PC-3 (cell line): ENCODE data around the gene CDH4. TPM values are rescaled to one million over a fixed set of nuclear protein-coding genes. Genes with fewer than 3 reads are reported as not detected.

Experiments
- ATAC-seq: fragments of 200-7000 bp; cut with Tn5 transposase; 2 replicates; pipeline ENCODE4 v1.9.1; 2020; ENCODE audit warnings: mild to moderate bottlenecking, moderate library complexity
- BruUV-seq: library from RNA; stranded (reverse); fragments of 400-500 nt; replicated peaks from 2 replicates; lab custom pipeline; 2021; lab: Mats Ljungman, UMichigan
- CTCF ChIA-PET: fragments of 300-600 bp; sonication (Branson Sonifier 250); formaldehyde crosslinking; loops from one replicate; lab custom pipeline; 2022; ENCODE audit warnings: antibody characterized with exemption; lab: Charles Lee
- POLR2A ChIA-PET: fragments of 300-600 bp; sonication (Branson Sonifier 250); formaldehyde crosslinking; loops from one replicate; lab custom pipeline; 2022; ENCODE audit warnings: antibody characterized with exemption; ENCODE audit not compliant: unreplicated experiment; lab: Charles Lee
- DNase-seq: peaks from one replicate; pipeline ENCODE4 v3.0.0-alpha.2; 2015
- H2AFZ ChIP-seq: fragments of 300-600 bp; sonication (generic); 2 replicates; pipeline ENCODE4 v1.6.0; 2016; ENCODE audit warnings: antibody characterized with exemption, low read length
- H3F3A ChIP-seq: fragments of 300-600 bp; sonication (generic); one replicate; pipeline ENCODE4 v1.6.0; 2017; ENCODE audit warnings: antibody characterized with exemption, low read length, control low read depth, mild to moderate bottlenecking; ENCODE audit not compliant: unreplicated experiment
- H3K27ac ChIP-seq: fragments of 300-600 bp; sonication (generic); 2 replicates; pipeline ENCODE4 v1.5.1; 2016; ENCODE audit warnings: mild to moderate bottlenecking, low read length
- H3K27me3 ChIP-seq: fragments of 300-600 bp; sonication (generic); 2 replicates; pipeline ENCODE4 v1.6.1; 2016; ENCODE audit warnings: low read length, mixed read lengths
- H3K36me3 ChIP-seq: fragments of 300-600 bp; sonication (generic); 2 replicates; pipeline ENCODE4 v1.6.1; 2016; ENCODE audit warnings: low read depth, mixed run types, low read length, mixed read lengths
- H3K4me1 ChIP-seq: fragments of 300-600 bp; sonication (generic); 2 replicates; pipeline ENCODE4 v1.5.1; 2016; ENCODE audit warnings: low read length; ENCODE audit not compliant: insufficient read depth
- H3K4me2 ChIP-seq: fragments of 300-600 bp; sonication (generic); 2 replicates; pipeline ENCODE4 v1.6.0; 2016; ENCODE audit warnings: low read length
- H3K4me3 ChIP-seq: fragments of 300-600 bp; sonication (generic); 2 replicates; pipeline ENCODE4 v1.5.1; 2016; ENCODE audit warnings: mild to moderate bottlenecking, low read length, mixed read lengths
- H3K79me2 ChIP-seq: fragments of 300-600 bp; sonication (generic); 2 replicates; pipeline ENCODE4 v1.6.1; 2017; ENCODE audit warnings: low read length, mixed read lengths
- H3K9ac ChIP-seq: fragments of 300-600 bp; sonication (generic); 2 replicates; pipeline ENCODE4 v1.6.0; 2016; ENCODE audit warnings: mild to moderate bottlenecking, low read length
- H3K9me2 ChIP-seq: fragments of 300-600 bp; sonication (generic); replicated peaks from 2 replicates; pipeline ENCODE4 v1.6.1; 2016; ENCODE audit warnings: mixed run types, low read length, mixed read lengths
- H3K9me3 ChIP-seq: fragments of 300-600 bp; sonication (generic); 2 replicates; pipeline ENCODE4 v1.6.1; 2016; ENCODE audit warnings: low read length, mixed read lengths
- H4K20me1 ChIP-seq: fragments of 300-600 bp; sonication (generic); 2 replicates; pipeline ENCODE4 v1.6.1; 2016; ENCODE audit warnings: low read length, mixed read lengths
- CTCF ChIP-seq: fragments of 300-600 bp; sonication (generic); conservative IDR thresholded peaks from 2 replicates; pipeline ENCODE4 v1.5.1; 2017; ENCODE audit warnings: antibody characterized with exemption, low read depth, mild to moderate bottlenecking, low read length
- EZH2 ChIP-seq: fragments of 300-600 bp; sonication (generic); IDR thresholded peaks from one replicate; pipeline ENCODE4 v1.6.1; 2017; ENCODE audit warnings: antibody characterized with exemption, mild to moderate bottlenecking, low read length; ENCODE audit not compliant: unreplicated experiment
- EZH2phosphoT487 ChIP-seq: fragments of 300-600 bp; sonication (generic); IDR thresholded peaks from 2 replicates; pipeline ENCODE4 v1.6.1; 2018; ENCODE audit warnings: mild to moderate bottlenecking, antibody characterized with exemption, low read length, borderline replicate concordance
- intact Hi-C: fragments of 100-400 bp; cut with micrococcal nuclease; formaldehyde crosslinking; loops from 2 replicates; pipeline ENCODE4 v1.9.0; 2023
- total RNA-seq: library from RNA; depleted of rRNA; stranded (reverse); fragments of >200 nt; gene quantifications from 2 replicates; pipeline ENCODE4 v1.2.3, GENCODE V29; 2014

The CDH4 gene
- total RNA-seq, 1 experiment from 2014 or later: not detected

- DNase-seq: no peak
- H3K36me3 ChIP-seq: no peaks in the 10 kb centered on the region
- BruUV-seq: no TSS peak
- no peak for ATAC-seq
- no peaks in the 10 kb centered on the region for H3K4me1 ChIP-seq
- no peaks in the 10 kb centered on the region for H3K79me2 ChIP-seq
- H3K9ac ChIP-seq: no peak overlapping the region
- POLR2A ChIA-PET: no interaction called here
- intact Hi-C loops: no loop called here
- H3K9me3 ChIP-seq: no peaks in the 10 kb centered on the region
- CTCF ChIA-PET: no interaction called here
- H4K20me1 ChIP-seq: no peaks in the 10 kb centered on the region
- TF ChIP-seq EZH2: no peak
- TF ChIP-seq EZH2phosphoT487: no peak
- no peak for TF ChIP-seq CTCF
- no peak overlapping the region for H3K4me2 ChIP-seq
- H3K27me3 ChIP-seq: peaks cover 53% of the 10 kb centered on the region
- no peaks in the 10 kb centered on the region for H3K9me2 ChIP-seq
- H3K4me3 ChIP-seq: no peak overlapping the region
- no peak overlapping the region for H3K27ac ChIP-seq
- H3F3A ChIP-seq: no peaks in the 10 kb centered on the region
- H2AFZ ChIP-seq: no peak overlapping the region
These were observed 101.9 kb downstream of the CDH4 start for GRCh38 chr20:61354001-61354390.

GRCh38 chr20:61354501-61354900 lies 102.4 kb downstream of the CDH4 start:
- no peak overlapping the region for H3K9ac ChIP-seq
- no peak overlapping the region for H3K4me2 ChIP-seq
- no peak overlapping the region for H3K27ac ChIP-seq
- H3K79me2 ChIP-seq: no peaks in the 10 kb centered on the region
- ATAC-seq (no peak), DNase-seq (no peak)
- H3K36me3 ChIP-seq: no peaks in the 10 kb centered on the region
- H4K20me1 ChIP-seq: no peaks in the 10 kb centered on the region
- no peak overlapping the region for H3K4me3 ChIP-seq
- TF ChIP-seq EZH2: no peak
- no peak for TF ChIP-seq EZH2phosphoT487
- TF ChIP-seq CTCF: no peak
- H3K4me1 ChIP-seq: no peaks in the 10 kb centered on the region
- BruUV-seq: no TSS peak
- POLR2A ChIA-PET: no interaction called here
- no peaks in the 10 kb centered on the region for H3K9me3 ChIP-seq
- H3K27me3 ChIP-seq: peaks cover 54% of the 10 kb centered on the region
- CTCF ChIA-PET: no interaction called here
- intact Hi-C loops: no loop called here
- H3K9me2 ChIP-seq: no peaks in the 10 kb centered on the region
- no peaks in the 10 kb centered on the region for H3F3A ChIP-seq
- no peak overlapping the region for H2AFZ ChIP-seq

- no peak overlapping the region for H3K4me3 ChIP-seq
- H2AFZ ChIP-seq: no peak overlapping the region
- no peaks in the 10 kb centered on the region for H3K9me3 ChIP-seq
- H3K9ac ChIP-seq: no peak overlapping the region
- peaks cover 59% of the 10 kb centered on the region for H3K27me3 ChIP-seq
- ChIA-PET POLR2A (no interaction called here), CTCF (no interaction called here)
- DNase-seq: no peak
- no peak overlapping the region for H3K4me2 ChIP-seq
- TF ChIP-seq EZH2 (no peak), CTCF (no peak), EZH2phosphoT487 (no peak)
- H3K4me1 ChIP-seq: no peaks in the 10 kb centered on the region
- H3K27ac ChIP-seq: no peak overlapping the region
- H3F3A ChIP-seq: no peaks in the 10 kb centered on the region
- H4K20me1 ChIP-seq: no peaks in the 10 kb centered on the region
- no peaks in the 10 kb centered on the region for H3K79me2 ChIP-seq
- no peaks in the 10 kb centered on the region for H3K36me3 ChIP-seq
- intact Hi-C loops: no loop called here
- H3K9me2 ChIP-seq: no peaks in the 10 kb centered on the region
- BruUV-seq: no TSS peak
- no peak for ATAC-seq
These were observed 102.9 kb downstream of the CDH4 start for GRCh38 chr20:61354901-61355495.
